B cell (primary cell): ENCODE measurements around the gene GGT5. TPM values are rescaled to one million over a fixed set of nuclear protein-coding genes. Genes with fewer than 3 reads are reported as not detected.

Source experiments
- ATAC-seq: fragments of 200-7000 bp; cut with Tn5 transposase; one replicate; pipeline ENCODE4 v1.10.0; 2021; ENCODE audit warnings: low read depth, mild to moderate bottlenecking, moderate number of reproducible peaks, moderate library complexity
- CTCF ChIA-PET: fragments of 350-600 bp; sonication (Branson Sonifier 250); formaldehyde crosslinking; loops from one replicate; lab custom pipeline; 2021; ENCODE audit warnings: antibody characterized with exemption, inconsistent platforms; lab: Charles Lee
- POLR2A ChIA-PET: fragments of 350-600 bp; sonication (Branson Sonifier 250); formaldehyde crosslinking; loops from one replicate; lab custom pipeline; 2021; ENCODE audit warnings: antibody characterized with exemption; lab: Charles Lee
- DNase-seq: peaks from one replicate; pipeline ENCODE4 v3.0.0; 2013
- H2AFZ ChIP-seq: 2 replicates; pipeline ENCODE4 v1.6.1; 2012; ENCODE audit warnings: mild to moderate bottlenecking, low read depth, low read length; ENCODE audit not compliant: insufficient read depth, poor library complexity, severe bottlenecking
- H3K27ac ChIP-seq, 2 donors: 1 replicate in 1 of 2; 2 replicates in 1 of 2; pipeline ENCODE4 v1.5.1; 2012 to 2013; ENCODE audit warnings: low read length in 2 of 2, mild to moderate bottlenecking in 2 of 2, moderate library complexity in 1 of 2
- H3K27me3 ChIP-seq, 4 experiments: fragments of 200-600 bp in 1 of 4; sonication (generic) in 1 of 4; replicated peaks in 1 of 4; 1 replicate in 2 of 4; 2 replicates in 2 of 4; pipeline versions ENCODE4 v1.6.1 to v1.7.0; 2013 to 2016; ENCODE audit warnings: low read length in 3 of 4, mild to moderate bottlenecking in 2 of 4, mixed read lengths in 1 of 4, moderate library complexity in 1 of 4; ENCODE audit not compliant: insufficient read depth in 4 of 4, control insufficient read depth in 3 of 4; ENCODE audit errors: control extremely low read depth in 1 of 4
- H3K36me3 ChIP-seq, 2 experiments: replicated peaks in 1 of 2; 1 replicate in 1 of 2; 2 replicates in 1 of 2; pipeline versions ENCODE4 v1.6.1 to v1.7.1; 2013; ENCODE audit warnings: low read length in 1 of 2; ENCODE audit not compliant: insufficient read depth in 2 of 2, control insufficient read depth in 1 of 2; ENCODE audit errors: control extremely low read depth in 1 of 2, extremely low read depth in 1 of 2
- H3K4me1 ChIP-seq, 2 donors: fragments of 200-600 bp in 1 of 2; sonication (generic) in 1 of 2; 1 replicate in 1 of 2; 2 replicates in 1 of 2; pipeline versions ENCODE4 v1.5.1 to v1.6.1; 2013 to 2017; ENCODE audit warnings: low read length in 2 of 2; ENCODE audit not compliant: control insufficient read depth in 2 of 2, insufficient read depth in 2 of 2
- H3K4me2 ChIP-seq: replicated peaks from 2 replicates; pipeline ENCODE3; 2012; ENCODE audit warnings: mild to moderate bottlenecking, low read depth, low read length; ENCODE audit not compliant: poor library complexity, severe bottlenecking
- H3K4me3 ChIP-seq, 5 experiments: fragments of 200-600 bp in 1 of 5; sonication (generic) in 1 of 5; 1 replicate in 3 of 5; 2 replicates in 2 of 5; pipeline versions ENCODE4 v1.5.1 to v1.7.0; 2011 to 2016; ENCODE audit warnings: low read length in 4 of 5, mild to moderate bottlenecking in 4 of 5, low read depth in 2 of 5, control low read depth in 1 of 5, moderate library complexity in 1 of 5; ENCODE audit not compliant: insufficient read depth in 1 of 5; ENCODE audit errors: control extremely low read depth in 1 of 5, extremely low read depth in 1 of 5
- H3K79me2 ChIP-seq: fragments of 200-600 bp; sonication (generic); one replicate; pipeline ENCODE4 v1.6.0; 2016; ENCODE audit warnings: low read length; ENCODE audit not compliant: control insufficient read depth, insufficient read depth
- H3K9ac ChIP-seq: fragments of 200-600 bp; sonication (generic); 2 replicates; pipeline ENCODE4 v1.6.1; 2017; ENCODE audit warnings: mild to moderate bottlenecking, low read length, moderate library complexity
- H3K9me3 ChIP-seq, 3 donors: one replicate each; pipeline versions ENCODE4 v1.6.1 to v1.7.1; 2013; ENCODE audit warnings: low read length in 2 of 3; ENCODE audit not compliant: control insufficient read depth in 2 of 3, insufficient read depth in 1 of 3; ENCODE audit errors: control extremely low read depth in 1 of 3
- H4K20me1 ChIP-seq: 2 replicates; pipeline ENCODE4 v1.6.0; 2012; ENCODE audit warnings: mild to moderate bottlenecking, low read length; ENCODE audit not compliant: insufficient read depth, control insufficient read depth, poor library complexity, severe bottlenecking
- H3K27ac Mint-ChIP-seq: one replicate; pipeline ENCODE4 v1.8.0; 2021; ENCODE audit warnings: mixed read lengths
- H3K27me3 Mint-ChIP-seq: one replicate; pipeline ENCODE4 v1.8.0; 2021; ENCODE audit warnings: mixed read lengths
- H3K4me1 Mint-ChIP-seq: one replicate; pipeline ENCODE4 v1.8.0; 2021; ENCODE audit warnings: mixed read lengths
- H3K4me3 Mint-ChIP-seq: one replicate; pipeline ENCODE4 v1.8.0; 2021; ENCODE audit warnings: mixed read lengths
- H3K9me3 Mint-ChIP-seq: one replicate; pipeline ENCODE4 v1.8.0; 2022; ENCODE audit warnings: mixed read lengths; ENCODE audit not compliant: insufficient read depth
- EZH2 ChIP-seq: IDR thresholded peaks from 2 replicates; pipeline ENCODE4 v1.6.1; 2012; ENCODE audit warnings: borderline replicate concordance, low read depth, mild to moderate bottlenecking, moderate library complexity, low read length; ENCODE audit not compliant: insufficient read depth, poor library complexity, severe bottlenecking
- WGBS: methylation state at CpG from one replicate; pipeline ENCODE4 v1.1.5; 2013; ENCODE audit warnings: missing lambda C conversion rate; ENCODE audit not compliant: insufficient coverage; 5-methylcytosine and 5-hydroxymethylcytosine counted together
- intact Hi-C: fragments of 100-400 bp; cut with micrococcal nuclease; formaldehyde crosslinking; loops from one replicate; pipeline ENCODE4 v1.10.0; 2022
- polyA plus RNA-seq: library from polyadenylated mRNA; depleted of rRNA; stranded (reverse); fragments of >200 nt; gene quantifications from 2 replicates; pipeline ENCODE4 v1.2.3, GENCODE V29; 2012
- total RNA-seq, 2 donors: library from RNA; stranded (reverse); fragments of 120-200 nt in 1 of 2; gene quantifications; 1 replicate in 1 of 2; 2 replicates in 1 of 2; pipeline versions ENCODE4 v1.2.3 to v1.2.4, GENCODE V29; 2013 to 2022
- TF ChIP-seq, protein P1 (sequence below): fragments of 200-600 bp; IDR thresholded peaks from one replicate; pipeline ENCODE4 v1.8.0; 2022; ENCODE audit warnings: antibody characterized with exemption, mild to moderate bottlenecking

GGT5 gene
- total and polyA plus RNA-seq, 2 donors (not counting 1 experiment from before 2014, with no cell fraction given), result not detected

DNA sequence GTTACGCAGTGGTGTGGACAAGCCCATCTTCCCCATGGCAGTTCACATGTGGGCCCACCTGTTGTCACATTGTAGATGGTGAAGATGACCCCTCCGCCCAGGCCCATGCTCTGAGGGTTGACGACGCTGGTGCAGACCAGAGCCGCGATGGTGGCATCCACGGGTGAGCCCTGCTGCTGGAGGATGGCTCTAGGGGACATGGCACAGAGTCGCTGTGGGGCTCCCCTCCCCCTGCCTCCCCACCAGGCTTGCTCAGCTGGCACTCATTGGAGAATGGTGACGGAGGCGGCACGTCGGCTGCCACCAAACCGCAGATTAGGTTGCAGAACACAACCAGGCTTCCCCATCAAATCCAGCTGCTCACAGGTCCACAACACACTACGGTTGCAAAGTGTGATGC lies 11.1 kb downstream of the GGT5 start:
- 92% methylated on average over 14 of the region's 14 CpGs for WGBS
- Histone ChIP-seq H3K9me3 (no peaks in the 10 kb centered on the region), H2AFZ (no peak overlapping the region), H3K27me3 (no peaks in the 10 kb centered on the region), H3K27ac (no peak overlapping the region), H3K9ac (no peak overlapping the region), H3K79me2 (no peaks in the 10 kb centered on the region), H4K20me1 (no peaks in the 10 kb centered on the region), H3K36me3 (no peaks in the 10 kb centered on the region), H3K4me1 (no peaks in the 10 kb centered on the region), H3K4me3 (no peak overlapping the region), H3K4me2 (no peak overlapping the region)
- ATAC-seq (no peak), DNase-seq (no peak)
- Mint-ChIP-seq H3K9me3 (no peaks in the 10 kb centered on the region), H3K27ac (no peak overlapping the region), H3K4me3 (no peak overlapping the region), H3K4me1 (peaks cover 1% of the 10 kb centered on the region), H3K27me3 (no peaks in the 10 kb centered on the region)
- TF ChIP-seq, protein P1, sequence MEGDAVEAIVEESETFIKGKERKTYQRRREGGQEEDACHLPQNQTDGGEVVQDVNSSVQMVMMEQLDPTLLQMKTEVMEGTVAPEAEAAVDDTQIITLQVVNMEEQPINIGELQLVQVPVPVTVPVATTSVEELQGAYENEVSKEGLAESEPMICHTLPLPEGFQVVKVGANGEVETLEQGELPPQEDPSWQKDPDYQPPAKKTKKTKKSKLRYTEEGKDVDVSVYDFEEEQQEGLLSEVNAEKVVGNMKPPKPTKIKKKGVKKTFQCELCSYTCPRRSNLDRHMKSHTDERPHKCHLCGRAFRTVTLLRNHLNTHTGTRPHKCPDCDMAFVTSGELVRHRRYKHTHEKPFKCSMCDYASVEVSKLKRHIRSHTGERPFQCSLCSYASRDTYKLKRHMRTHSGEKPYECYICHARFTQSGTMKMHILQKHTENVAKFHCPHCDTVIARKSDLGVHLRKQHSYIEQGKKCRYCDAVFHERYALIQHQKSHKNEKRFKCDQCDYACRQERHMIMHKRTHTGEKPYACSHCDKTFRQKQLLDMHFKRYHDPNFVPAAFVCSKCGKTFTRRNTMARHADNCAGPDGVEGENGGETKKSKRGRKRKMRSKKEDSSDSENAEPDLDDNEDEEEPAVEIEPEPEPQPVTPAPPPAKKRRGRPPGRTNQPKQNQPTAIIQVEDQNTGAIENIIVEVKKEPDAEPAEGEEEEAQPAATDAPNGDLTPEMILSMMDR, result no peak
- no peak for TF ChIP-seq EZH2
- POLR2A ChIA-PET, result no interaction called here
- intact Hi-C loops, result no loop called here
- CTCF ChIA-PET, result no interaction called here

DNA sequence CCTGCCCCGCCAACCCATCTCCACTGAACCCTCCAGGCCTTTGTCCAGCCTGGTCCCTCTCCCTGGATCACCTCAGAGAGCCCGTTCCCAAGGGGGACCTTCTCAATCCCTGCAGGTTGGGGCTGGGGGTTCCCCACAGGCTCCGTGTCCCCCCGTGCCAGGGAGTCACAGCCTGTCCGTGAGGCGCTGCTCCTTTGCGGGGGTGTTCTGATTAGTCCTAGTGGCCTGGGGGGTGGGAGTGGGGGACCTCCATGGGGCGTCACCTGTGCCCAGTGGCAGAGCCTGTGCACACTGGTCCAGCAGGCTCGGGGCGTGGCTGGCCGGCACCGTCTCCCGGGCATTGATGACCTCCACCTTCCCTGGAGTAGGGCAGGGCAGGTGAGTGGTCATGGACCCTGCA lies 11.6 kb downstream of the GGT5 start:
- Mint-ChIP-seq H3K9me3 (no peaks in the 10 kb centered on the region), H3K27ac (no peak overlapping the region), H3K4me3 (no peak overlapping the region), H3K27me3 (no peaks in the 10 kb centered on the region), H3K4me1 (peaks cover 1% of the 10 kb centered on the region)
- Histone ChIP-seq H3K27ac (no peak overlapping the region), H3K79me2 (no peaks in the 10 kb centered on the region), H3K4me3 (no peak overlapping the region), H3K9ac (no peak overlapping the region), H3K9me3 (no peaks in the 10 kb centered on the region), H4K20me1 (no peaks in the 10 kb centered on the region), H3K4me2 (no peak overlapping the region), H3K27me3 (no peaks in the 10 kb centered on the region), H3K4me1 (no peaks in the 10 kb centered on the region), H2AFZ (no peak overlapping the region), H3K36me3 (no peaks in the 10 kb centered on the region)
- intact Hi-C loops, result no loop called here
- WGBS, result 97% methylated on average over 12 of the region's 13 CpGs
- DNase-seq (no peak), ATAC-seq (no peak)
- CTCF ChIA-PET, result interaction anchor here (0.9 kb wide), 1 partner anchor 127 kb away, joined by 3 read pairs; no protein-coding TSS in a partner anchor
- POLR2A ChIA-PET, result no interaction called here
- no peak for TF ChIP-seq EZH2
- TF ChIP-seq, protein P1, result no peak
